ENCODE results near the gene HLA-DMA. TPM values are rescaled to one million over a fixed set of nuclear protein-coding genes. Genes with fewer than 3 reads are reported as not detected.
A peak's percentile ranks its signal among the peaks of the same experiment; 100 is the strongest.

Gene HLA-DMA
- total and polyA plus RNA-seq, 2 of the 13 experiments (the other 11 are each of a cell fraction or from before 2014, with no cell fraction given): 0.70 to 0.71 TPM

DNA sequence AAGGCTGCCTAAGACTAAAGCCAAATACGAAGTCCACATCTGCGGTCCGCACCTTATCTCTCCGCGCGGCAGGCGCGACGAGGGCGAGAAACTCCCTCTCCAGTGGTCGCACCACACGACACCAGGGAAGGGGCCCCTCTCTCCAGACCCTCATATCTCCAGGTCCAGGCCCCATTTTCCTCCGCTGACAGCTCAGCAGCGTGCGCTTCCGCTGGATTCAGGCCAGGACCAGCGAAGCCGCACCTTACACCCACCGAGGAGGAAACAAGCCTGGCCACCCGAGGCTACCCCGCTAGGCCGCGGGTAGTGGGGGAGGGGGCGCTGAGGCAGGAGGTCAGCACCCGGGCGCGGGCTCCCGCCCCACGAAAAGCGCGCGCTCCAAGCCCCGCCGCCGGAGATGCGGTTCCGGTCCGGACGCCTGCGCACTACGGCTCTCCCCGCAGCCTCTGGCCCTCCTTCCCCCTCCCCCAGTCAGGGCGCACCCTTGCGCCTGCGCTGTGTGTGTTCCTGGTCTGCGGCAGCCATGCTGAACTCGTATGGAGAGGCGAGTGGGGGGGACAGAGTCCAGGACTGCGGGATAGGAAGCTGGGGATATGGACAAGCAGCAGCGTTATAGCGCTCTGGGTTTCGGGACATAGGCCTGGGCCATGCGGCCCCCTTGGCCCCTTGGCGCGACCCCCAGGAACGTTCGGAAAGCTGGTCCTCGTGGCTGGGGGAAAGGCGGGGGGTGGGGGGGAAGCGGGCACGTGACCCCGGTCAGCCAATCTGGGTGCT lies 15.4 kb upstream of the HLA-DMA start, which contains the start of gene BRD2 (continued):
- TF ChIP-seq, protein P1, sequence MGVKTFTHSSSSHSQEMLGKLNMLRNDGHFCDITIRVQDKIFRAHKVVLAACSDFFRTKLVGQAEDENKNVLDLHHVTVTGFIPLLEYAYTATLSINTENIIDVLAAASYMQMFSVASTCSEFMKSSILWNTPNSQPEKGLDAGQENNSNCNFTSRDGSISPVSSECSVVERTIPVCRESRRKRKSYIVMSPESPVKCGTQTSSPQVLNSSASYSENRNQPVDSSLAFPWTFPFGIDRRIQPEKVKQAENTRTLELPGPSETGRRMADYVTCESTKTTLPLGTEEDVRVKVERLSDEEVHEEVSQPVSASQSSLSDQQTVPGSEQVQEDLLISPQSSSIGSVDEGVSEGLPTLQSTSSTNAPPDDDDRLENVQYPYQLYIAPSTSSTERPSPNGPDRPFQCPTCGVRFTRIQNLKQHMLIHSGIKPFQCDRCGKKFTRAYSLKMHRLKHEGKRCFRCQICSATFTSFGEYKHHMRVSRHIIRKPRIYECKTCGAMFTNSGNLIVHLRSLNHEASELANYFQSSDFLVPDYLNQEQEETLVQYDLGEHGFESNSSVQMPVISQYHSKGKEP (CRISPR knock-in tag; IDR thresholded peaks at IDR 0.05): peak; percentile 62; the same call in 1 of the 2 replicates
- TF ChIP-seq KMT2A (CRISPR knock-in tag; IDR thresholded peaks at IDR 0.05) (peak; percentile 66; the same call in 1 of the 2 replicates), YEATS2 (CRISPR knock-in tag; IDR thresholded peaks at IDR 0.05; ENCODE audit: borderline replicate concordance) (peak; percentile 80), ZNF383 (CRISPR knock-in tag; IDR thresholded peaks at IDR 0.05; ENCODE audit: borderline replicate concordance) (peak; percentile 37; the same call in 1 of the 2 replicates), ZNF75D (CRISPR knock-in tag; IDR thresholded peaks at IDR 0.05; ENCODE audit: borderline replicate concordance) (peak; percentile 93; the same call in 1 of the 2 replicates), ZNF775 (CRISPR knock-in tag; IDR thresholded peaks at IDR 0.05; ENCODE audit: borderline replicate concordance) (0 out of 2 replicates have a peak, but pooled peaks have one; percentile 27), ZNF629 (CRISPR knock-in tag; conservative IDR thresholded peaks at IDR 0.05) (0 out of 2 replicates have a peak, but pooled peaks have one; percentile 35), HES4 (CRISPR knock-in tag; IDR thresholded peaks at IDR 0.05; ENCODE audit: borderline replicate concordance) (peak; percentile 73), ZFP36L1 (CRISPR knock-in tag; IDR thresholded peaks at IDR 0.05) (peak; percentile 97), SMAD3 (CRISPR knock-in tag; IDR thresholded peaks at IDR 0.05) (peak; percentile 85), ZNF747 (CRISPR knock-in tag; IDR thresholded peaks at IDR 0.05; ENCODE audit: borderline replicate concordance) (peak; percentile 69), NKX3-1 (CRISPR knock-in tag; IDR thresholded peaks at IDR 0.05) (peak; percentile 94)
- TF ChIP-seq, protein P2, sequence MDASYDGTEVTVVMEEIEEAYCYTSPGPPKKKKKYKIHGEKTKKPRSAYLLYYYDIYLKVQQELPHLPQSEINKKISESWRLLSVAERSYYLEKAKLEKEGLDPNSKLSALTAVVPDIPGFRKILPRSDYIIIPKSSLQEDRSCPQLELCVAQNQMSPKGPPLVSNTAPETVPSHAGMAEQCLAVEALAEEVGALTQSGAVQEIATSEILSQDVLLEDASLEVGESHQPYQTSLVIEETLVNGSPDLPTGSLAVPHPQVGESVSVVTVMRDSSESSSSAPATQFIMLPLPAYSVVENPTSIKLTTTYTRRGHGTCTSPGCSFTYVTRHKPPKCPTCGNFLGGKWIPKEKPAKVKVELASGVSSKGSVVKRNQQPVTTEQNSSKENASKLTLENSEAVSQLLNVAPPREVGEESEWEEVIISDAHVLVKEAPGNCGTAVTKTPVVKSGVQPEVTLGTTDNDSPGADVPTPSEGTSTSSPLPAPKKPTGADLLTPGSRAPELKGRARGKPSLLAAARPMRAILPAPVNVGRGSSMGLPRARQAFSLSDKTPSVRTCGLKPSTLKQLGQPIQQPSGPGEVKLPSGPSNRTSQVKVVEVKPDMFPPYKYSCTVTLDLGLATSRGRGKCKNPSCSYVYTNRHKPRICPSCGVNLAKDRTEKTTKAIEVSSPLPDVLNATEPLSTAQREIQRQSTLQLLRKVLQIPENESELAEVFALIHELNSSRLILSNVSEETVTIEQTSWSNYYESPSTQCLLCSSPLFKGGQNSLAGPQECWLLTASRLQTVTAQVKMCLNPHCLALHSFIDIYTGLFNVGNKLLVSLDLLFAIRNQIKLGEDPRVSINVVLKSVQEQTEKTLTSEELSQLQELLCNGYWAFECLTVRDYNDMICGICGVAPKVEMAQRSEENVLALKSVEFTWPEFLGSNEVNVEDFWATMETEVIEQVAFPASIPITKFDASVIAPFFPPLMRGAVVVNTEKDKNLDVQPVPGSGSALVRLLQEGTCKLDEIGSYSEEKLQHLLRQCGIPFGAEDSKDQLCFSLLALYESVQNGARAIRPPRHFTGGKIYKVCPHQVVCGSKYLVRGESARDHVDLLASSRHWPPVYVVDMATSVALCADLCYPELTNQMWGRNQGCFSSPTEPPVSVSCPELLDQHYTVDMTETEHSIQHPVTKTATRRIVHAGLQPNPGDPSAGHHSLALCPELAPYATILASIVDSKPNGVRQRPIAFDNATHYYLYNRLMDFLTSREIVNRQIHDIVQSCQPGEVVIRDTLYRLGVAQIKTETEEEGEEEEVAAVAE (CRISPR knock-in tag; IDR thresholded peaks at IDR 0.05; ENCODE audit: borderline replicate concordance): peak; percentile 79
- TF ChIP-seq, protein P3, sequence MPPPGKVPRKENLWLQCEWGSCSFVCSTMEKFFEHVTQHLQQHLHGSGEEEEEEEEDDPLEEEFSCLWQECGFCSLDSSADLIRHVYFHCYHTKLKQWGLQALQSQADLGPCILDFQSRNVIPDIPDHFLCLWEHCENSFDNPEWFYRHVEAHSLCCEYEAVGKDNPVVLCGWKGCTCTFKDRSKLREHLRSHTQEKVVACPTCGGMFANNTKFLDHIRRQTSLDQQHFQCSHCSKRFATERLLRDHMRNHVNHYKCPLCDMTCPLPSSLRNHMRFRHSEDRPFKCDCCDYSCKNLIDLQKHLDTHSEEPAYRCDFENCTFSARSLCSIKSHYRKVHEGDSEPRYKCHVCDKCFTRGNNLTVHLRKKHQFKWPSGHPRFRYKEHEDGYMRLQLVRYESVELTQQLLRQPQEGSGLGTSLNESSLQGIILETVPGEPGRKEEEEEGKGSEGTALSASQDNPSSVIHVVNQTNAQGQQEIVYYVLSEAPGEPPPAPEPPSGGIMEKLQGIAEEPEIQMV (CRISPR knock-in tag; IDR thresholded peaks at IDR 0.05; ENCODE audit: low read depth): peak; percentile 96
- TF ChIP-seq, protein P4, sequence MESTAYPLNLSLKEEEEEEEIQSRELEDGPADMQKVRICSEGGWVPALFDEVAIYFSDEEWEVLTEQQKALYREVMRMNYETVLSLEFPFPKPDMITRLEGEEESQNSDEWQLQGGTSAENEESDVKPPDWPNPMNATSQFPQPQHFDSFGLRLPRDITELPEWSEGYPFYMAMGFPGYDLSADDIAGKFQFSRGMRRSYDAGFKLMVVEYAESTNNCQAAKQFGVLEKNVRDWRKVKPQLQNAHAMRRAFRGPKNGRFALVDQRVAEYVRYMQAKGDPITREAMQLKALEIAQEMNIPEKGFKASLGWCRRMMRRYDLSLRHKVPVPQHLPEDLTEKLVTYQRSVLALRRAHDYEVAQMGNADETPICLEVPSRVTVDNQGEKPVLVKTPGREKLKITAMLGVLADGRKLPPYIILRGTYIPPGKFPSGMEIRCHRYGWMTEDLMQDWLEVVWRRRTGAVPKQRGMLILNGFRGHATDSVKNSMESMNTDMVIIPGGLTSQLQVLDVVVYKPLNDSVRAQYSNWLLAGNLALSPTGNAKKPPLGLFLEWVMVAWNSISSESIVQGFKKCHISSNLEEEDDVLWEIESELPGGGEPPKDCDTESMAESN (CRISPR knock-in tag; conservative IDR thresholded peaks at IDR 0.05): peak; percentile 98
- TF ChIP-seq, protein P5, sequence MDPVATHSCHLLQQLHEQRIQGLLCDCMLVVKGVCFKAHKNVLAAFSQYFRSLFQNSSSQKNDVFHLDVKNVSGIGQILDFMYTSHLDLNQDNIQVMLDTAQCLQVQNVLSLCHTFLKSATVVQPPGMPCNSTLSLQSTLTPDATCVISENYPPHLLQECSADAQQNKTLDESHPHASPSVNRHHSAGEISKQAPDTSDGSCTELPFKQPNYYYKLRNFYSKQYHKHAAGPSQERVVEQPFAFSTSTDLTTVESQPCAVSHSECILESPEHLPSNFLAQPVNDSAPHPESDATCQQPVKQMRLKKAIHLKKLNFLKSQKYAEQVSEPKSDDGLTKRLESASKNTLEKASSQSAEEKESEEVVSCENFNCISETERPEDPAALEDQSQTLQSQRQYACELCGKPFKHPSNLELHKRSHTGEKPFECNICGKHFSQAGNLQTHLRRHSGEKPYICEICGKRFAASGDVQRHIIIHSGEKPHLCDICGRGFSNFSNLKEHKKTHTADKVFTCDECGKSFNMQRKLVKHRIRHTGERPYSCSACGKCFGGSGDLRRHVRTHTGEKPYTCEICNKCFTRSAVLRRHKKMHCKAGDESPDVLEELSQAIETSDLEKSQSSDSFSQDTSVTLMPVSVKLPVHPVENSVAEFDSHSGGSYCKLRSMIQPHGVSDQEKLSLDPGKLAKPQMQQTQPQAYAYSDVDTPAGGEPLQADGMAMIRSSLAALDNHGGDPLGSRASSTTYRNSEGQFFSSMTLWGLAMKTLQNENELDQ (CRISPR knock-in tag; IDR thresholded peaks at IDR 0.05; ENCODE audit: borderline replicate concordance): no peak
